ENCODE measurements around the gene LCN6.

DNA sequence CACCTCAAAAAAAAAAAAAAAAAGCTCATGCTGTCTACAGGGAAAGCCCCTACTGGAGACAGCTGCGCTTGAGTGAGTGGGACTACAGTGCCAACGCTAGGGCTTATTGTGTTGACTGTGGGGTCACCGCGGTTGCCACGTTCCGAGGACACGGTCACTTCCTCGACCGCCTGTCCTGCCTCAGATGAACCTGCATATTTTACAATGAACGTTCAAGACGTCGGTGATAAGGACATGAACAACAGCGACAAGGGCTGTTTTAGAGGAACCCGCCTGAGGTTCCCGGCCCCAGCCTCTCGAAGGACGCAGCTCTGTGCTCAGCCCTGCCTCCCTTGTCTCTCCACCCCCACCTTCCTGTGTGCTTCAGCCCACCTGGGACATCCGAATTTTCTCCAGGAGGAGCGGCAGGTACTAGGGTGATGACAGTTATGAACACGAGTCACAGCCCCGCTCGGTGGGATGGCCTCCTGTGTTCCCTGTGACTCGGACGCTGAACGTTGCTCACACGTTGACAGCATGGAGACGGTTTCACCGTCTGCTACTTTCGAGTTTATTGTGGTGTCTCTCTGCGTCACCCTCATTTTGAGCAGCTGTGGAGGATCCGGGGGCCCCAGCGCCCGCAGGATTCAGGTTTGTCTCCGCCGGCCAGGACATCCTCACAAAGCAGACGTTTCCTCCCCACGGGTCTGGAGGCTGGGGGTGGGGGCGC lies 47.2 kb downstream of the LCN6 start:
- no peak for TF ChIP-seq CTCF (IDR thresholded peaks at IDR 0.05; ENCODE audit: insufficient read depth, low read depth, low read length)
- peak; percentile 25 for TF ChIP-seq EZH2 (IDR thresholded peaks at IDR 0.05; ENCODE audit: insufficient read depth, low read length)

All from astrocyte (in vitro differentiated cells and primary cell).